ENCODE data around the gene FAM111A.

FAM111A gene

GRCh38 chr11:59180168-59180776 is 37.6 kb downstream of the FAM111A start:
- no peak for DNase-seq (ENCODE audit: low spot score)

DNA sequence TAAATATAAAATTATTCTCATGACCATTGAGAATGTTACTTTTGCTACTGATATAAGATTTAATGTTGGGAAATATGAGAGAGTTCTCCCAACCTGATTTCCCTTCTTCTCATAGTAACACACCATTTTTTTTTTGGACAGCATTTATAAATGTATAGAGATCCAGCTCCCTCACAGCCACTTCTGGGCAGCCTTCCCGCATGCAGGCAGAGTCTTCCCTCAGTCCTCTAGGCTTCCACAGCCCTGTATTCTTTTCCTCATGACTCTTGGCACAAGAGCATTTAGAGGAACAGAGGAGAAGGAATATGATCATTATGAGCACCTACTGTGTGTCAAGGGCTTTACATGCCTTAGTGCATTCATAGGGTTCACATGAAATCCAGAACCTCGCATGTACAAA is 38.3 kb downstream of the FAM111A start:
- DNase-seq (ENCODE audit: low spot score), result no peak

- no peak for DNase-seq (ENCODE audit: low spot score)
Measured at GRCh38 chr11:59181746-59182456, 39.2 kb downstream of the FAM111A start.

DNA sequence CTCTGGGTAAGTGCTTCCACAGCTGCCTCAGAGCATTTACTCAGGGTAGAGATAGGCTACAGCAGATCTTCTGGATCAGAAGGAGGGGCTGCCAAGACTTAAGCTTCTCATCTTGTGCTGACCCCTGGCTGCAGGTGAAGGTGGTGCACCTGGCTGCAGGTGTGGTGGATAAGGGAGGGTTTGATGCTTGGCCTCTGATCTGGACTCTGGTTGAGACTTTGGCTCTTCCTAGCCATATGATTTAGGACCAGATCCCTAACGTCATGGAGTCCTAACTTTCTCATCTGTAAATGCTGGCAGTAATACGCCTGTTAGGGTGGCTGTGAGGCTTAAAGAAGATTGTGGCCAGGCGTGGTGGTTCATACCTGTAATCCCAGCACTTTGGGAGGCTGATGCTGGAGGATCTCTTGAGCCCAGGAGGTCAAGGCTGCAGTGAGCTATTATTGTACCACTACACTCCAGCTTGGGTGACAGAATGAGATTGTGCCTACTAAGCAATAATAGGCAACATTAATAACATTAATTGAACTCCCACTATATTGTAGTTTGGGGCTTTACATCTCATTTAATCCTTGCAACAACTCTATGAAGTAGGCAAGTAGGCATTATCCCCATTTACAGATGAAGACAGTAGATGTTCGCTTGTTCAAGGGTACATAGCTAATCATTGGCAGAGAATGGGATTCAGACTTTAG is 39.9 kb downstream of the FAM111A start:
- no peak for DNase-seq (ENCODE audit: low spot score)

DNA sequence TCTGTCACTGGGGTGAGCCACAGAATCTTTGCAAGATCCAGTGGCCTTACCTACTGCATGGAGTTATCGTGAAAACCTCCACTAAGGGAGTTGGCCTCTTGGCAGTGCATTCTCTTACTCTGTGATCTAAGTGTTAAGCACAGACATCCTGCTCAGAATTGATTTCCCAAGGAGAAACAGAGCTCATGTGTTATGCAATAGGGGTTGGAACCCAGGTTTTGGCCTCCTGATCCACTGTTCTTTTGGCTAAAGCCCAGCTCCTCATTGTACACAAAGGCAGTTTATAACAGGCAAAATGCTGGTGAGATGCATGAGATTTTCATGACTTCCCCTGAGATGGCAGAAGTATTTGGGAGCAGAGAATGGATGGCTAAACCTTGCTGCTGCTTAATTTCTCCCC is 41.1 kb downstream of the FAM111A start:
- no peak for DNase-seq (ENCODE audit: low spot score)

- DNase-seq (ENCODE audit: low spot score), result no peak
Measured at GRCh38 chr11:59184691-59185339, 42.2 kb downstream of the FAM111A start.

- no peak for DNase-seq (ENCODE audit: low spot score)
Measured at GRCh38 chr11:59185386-59185945, 42.8 kb downstream of the FAM111A start.

DNA sequence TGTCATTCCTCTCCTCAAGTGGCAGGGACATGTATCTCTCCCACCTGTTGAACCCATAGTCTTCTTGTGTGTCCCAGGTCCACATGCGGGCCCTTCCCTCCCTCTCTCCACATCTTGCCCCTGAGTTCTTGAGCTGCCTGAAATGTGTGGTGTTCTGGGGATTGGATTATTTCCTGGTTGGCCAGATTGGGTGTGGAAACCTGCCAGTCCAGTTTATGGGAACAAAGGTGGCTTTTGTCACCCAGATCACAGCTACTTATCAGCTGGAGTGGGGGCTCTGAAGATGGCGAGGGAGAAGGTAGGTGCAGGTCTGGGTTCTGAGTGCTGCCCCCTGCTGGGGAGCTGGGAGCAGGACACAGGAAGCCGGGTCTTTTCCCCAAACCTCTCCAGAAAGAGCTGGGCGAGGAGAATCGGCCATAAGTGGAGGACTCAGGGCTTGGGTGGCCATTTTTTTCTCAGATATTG is 43.5 kb downstream of the FAM111A start:
- no peak for DNase-seq (ENCODE audit: low spot score)

DNA sequence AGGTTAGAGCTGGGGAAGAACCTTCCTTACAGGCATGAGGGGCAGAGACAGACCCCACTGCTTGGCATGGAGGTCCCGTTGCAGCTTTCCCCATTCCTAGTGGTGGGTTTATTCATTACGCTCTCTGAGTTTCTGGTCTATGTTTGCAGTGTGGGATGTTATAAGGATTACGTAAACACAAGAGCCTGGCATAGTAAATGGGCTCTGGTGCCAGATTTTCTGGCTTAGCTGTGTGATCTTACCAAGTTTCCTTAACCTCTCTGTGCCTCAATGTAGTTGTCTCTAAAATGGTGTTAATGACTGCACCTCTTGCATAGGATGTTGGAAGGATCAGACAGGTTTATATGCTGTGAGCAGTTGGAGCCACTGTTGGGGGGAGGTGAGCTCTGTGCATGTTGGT is 44.4 kb downstream of the FAM111A start:
- DNase-seq (ENCODE audit: low spot score), result no peak

DNA sequence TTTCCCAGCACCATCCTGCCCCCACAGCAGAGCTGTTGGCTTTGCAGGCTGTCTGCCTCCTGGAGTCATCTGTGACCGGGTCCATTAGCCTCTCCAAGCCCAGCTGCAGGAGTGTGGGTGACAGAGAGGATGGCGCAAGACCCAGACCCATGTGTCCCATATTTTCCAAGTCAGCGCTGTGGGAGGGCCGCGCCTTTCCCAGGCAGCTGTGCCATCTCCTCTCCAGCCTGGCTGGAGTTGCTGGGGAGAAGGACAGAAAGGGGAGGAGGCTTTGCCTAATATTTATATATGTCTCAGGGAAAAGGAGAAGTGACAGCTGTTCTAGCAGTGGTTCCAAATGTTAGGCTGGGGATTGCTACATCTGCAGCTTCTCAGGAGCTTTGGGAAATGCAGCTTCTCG is 44.9 kb downstream of the FAM111A start:
- no peak for DNase-seq (ENCODE audit: low spot score)

DNA sequence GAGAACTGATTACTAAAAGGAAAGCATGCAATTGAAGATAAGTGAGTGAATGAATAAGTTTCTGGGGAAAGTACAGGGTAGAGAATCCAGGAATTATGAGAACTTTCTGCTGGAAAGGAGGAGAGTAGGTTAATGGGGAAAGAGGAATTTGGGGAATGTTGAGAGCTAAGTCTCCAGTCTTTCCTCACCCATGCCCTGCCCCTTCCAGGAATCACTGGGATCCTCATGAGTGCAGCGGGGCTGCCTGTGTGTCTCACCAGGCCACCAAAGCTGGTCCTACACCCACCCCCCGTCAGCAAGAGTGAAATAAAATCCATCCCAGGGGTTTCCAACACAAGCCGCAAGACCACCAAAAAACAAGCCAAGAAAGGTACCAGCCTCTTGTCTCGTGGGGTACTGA is 46.3 kb downstream of the FAM111A start:
- no peak for DNase-seq (ENCODE audit: low spot score)

DNA sequence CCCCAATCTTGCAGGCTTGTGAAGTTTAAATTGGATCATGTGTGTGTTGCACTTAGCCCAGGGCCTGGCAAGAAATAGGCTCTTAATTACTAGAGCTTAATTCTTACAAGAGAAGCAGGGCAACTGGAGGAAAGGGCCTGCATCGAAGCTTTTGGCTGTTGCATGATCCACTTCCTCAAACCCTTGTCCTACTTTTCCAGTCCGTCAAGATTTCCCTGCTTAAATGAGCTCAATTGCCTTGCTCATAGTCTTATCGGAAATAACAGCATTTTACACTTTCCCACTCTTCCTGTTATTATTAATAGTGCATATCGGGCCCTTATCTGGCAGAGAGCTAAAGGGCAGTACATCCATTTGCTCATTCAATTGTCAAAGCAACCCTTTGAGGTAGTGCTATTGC is 47.3 kb downstream of the FAM111A start:
- DNase-seq (ENCODE audit: low spot score), result no peak

- no peak for DNase-seq (ENCODE audit: low spot score)
Measured at GRCh38 chr11:59191095-59191494, 48.4 kb downstream of the FAM111A start.

- DNase-seq (ENCODE audit: low spot score), result no peak
Measured at GRCh38 chr11:59191890-59192289, 49.2 kb downstream of the FAM111A start.

DNA sequence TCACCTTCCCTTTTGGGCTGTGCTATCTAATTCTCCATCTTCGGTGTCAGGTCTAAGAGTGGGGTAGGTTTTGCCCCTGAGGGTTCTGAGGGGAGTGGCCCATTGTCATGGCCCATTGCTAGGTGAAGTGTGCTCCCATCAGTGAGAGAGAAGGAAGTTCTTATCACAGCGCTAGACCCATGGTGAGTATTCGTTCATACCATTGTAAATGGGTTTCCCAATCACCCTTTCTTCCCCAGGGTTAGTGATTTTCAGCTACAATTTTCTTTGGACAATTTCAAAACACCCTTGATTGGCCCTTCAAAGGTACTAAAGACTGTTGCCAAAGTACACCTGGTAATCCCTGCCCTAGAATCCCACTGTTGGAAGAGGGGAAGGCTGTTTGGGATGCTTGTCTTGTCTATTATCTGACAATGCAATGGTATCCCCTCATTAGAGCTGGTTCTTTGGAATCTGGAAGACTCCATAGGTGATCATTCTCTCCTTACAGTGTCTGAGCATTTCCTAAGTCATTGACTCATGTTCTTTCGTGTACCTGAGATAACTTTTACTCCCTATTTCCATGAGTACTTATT is 49.9 kb downstream of the FAM111A start:
- DNase-seq (ENCODE audit: low spot score), result no peak

DNA sequence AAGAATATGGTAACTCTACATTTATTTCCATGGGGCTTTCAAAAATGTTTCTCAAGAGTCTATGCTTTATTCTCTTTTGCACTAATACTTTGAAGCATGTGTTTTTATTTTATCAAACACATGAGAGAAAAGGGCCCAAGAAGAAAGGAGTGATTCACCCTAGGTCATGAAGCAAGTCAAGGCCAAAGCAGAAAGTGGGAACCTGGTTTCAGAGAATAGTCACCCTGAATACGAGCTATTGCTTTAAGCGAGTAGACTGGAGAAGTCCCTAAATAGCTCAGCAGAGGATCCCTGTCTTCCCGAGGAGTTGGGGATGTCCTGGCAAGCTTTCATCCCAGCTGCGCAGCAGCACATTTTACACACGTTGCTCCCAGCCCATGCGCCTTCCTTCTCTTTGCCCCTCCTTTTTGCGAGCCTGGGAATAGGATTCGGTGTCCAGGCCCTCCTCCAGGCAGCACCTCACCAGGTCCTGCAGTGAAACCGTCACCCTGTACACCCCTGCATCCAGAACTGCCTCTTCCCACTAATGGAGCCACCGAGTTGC is 51.0 kb downstream of the FAM111A start:
- DNase-seq (ENCODE audit: low spot score), result no peak

GRCh38 chr11:59195586-59195985 is 52.9 kb downstream of the FAM111A start:
- DNase-seq (ENCODE audit: low spot score), result no peak

GRCh38 chr11:59196777-59197176 is 54.1 kb downstream of the FAM111A start:
- no peak for DNase-seq (ENCODE audit: low spot score)

DNA sequence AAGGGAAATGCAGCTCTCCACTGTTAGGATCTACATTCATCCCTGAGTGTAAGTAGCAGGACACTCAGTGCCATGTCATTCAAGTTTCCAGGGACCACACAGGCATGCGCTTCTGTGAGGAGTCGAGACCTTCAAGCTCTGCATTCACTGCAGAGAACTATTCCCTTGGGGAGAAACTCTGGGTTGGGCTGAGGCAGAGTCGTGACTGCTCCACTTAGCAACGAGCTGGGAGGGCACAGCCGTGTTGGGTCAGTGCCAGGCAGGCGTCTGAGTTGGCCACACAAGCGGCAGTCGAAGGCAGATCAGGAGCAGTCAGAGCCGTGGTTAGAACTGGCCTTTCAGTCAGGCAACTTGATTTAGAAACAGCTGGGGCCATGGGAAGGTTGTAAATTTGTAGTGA is 55.3 kb downstream of the FAM111A start:
- DNase-seq (ENCODE audit: low spot score), result no peak

DNA sequence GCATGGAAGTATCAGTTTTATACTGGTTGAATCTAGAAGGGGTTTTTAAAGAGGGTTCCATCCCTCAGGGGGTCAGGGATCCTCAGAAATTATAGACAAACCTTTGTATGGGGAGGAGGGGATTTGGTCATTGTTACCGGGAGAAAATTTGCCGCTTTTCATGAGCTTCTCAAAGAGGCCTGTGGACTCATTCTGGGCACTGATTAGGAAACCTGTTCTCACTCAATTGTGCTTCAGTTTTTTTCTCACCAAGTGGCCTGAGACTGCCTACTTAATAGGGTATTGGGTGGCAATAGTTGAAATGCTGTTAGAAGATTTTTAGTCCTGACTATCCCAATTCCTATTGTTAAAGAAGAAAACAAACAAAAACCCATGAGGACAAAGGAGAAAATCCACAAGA is 56.1 kb downstream of the FAM111A start:
- no peak for DNase-seq (ENCODE audit: low spot score)

DNA sequence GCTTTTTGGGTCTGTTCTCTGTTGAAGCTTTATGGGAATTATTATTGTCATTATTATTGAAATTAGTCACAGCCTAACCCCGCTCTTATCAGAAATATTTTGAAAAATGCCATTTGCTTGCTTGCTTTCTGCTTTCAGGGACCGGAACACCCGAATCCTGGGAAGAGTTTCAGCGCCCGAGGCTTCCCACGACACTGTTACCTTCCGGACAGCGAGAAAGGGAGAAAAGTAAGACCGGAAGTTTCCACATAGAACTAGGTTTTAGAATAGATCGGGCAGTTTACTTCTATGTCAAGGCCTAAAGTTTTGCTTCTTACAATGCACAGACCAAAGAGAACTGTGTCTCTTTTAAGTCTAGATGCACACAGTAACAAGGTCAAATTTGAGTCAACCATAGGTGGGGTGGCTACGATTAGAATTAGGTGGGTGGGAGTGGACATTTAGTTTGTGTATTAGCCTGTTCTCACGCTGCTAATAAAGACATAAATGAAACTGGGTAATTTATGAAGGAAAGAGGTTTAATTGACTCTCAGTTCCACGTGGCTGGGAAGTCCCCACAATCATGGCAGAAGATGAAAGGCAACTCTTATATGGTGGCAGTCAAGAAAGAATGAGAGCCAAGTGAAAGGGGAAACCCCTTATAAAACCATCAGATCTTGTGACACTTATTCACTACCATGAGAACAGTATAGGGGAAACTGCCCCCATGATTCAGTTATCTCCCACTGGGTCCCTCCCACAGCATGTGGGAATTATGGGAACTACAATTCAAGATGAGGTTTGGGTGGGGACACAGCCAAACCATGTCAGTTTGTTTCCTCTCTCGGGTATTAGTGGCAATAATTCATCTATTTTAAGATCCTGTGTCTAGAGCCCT is 57.1 kb downstream of the FAM111A start:
- no peak for DNase-seq (ENCODE audit: low spot score)
